LNCaP clone FGC (cell line): ENCODE data around the gene SLAIN2.

Experiments
- DNase-seq: peaks from one replicate; pipeline ENCODE4 v3.0.0-alpha.2; 2011; ENCODE audit warnings: low read depth
- H3K4me3 ChIP-seq: 2 replicates; pipeline ENCODE4 v1.5.1; 2011; ENCODE audit warnings: mild to moderate bottlenecking, low read depth, low read length, control low read depth
- CTCF ChIP-seq: IDR thresholded peaks from 2 replicates; pipeline ENCODE4 v1.5.1; 2012; ENCODE audit warnings: mild to moderate bottlenecking; ENCODE audit not compliant: control insufficient read depth, insufficient read depth; ENCODE audit errors: extremely low read depth

The SLAIN2 gene

GRCh38 chr4:48341776-48342605, 662 bp downstream of the SLAIN2 start:
- DNase-seq = no peak
- TF ChIP-seq CTCF = no peak
- H3K4me3 ChIP-seq = peak overlapping the region; percentile 81

GRCh38 chr4:48342606-48342880, 1.2 kb downstream of the SLAIN2 start:
- H3K4me3 ChIP-seq = peak overlapping the region; percentile 81
- no peak for TF ChIP-seq CTCF
- no peak for DNase-seq

- no peak for TF ChIP-seq CTCF
- DNase-seq = no peak
- peak overlapping the region; percentile 81 for H3K4me3 ChIP-seq
Observed at GRCh38 chr4:48343035-48343434, 1.7 kb downstream of the SLAIN2 start.

- DNase-seq = no peak
- no peak for TF ChIP-seq CTCF
- H3K4me3 ChIP-seq = no peak overlapping the region
Observed at GRCh38 chr4:48343551-48343950, 2.2 kb downstream of the SLAIN2 start.

- no peak overlapping the region for H3K4me3 ChIP-seq
- TF ChIP-seq CTCF = no peak
- DNase-seq = no peak
Observed at GRCh38 chr4:48345542-48345941, 4.2 kb downstream of the SLAIN2 start.

- no peak for TF ChIP-seq CTCF
- DNase-seq = no peak
- no peak overlapping the region for H3K4me3 ChIP-seq
Observed at GRCh38 chr4:48346594-48346993, 5.3 kb downstream of the SLAIN2 start.
